GM21423 (cell line): ENCODE measurements around the gene AKR7A2.
"Not testable (repeated sequence)": the region's sequence is repeated elsewhere in the genome, so short reads cannot be mapped to it uniquely, and the experiment has no call there.

Source experiments
- ATAC-seq: cut with Tn5 transposase; IDR thresholded peaks from one replicate; pipeline ENCODE4 v1.9.1; 2021; ENCODE audit warnings: mild to moderate bottlenecking, moderate library complexity; ENCODE audit not compliant: unreplicated experiment

Gene AKR7A2

DNA sequence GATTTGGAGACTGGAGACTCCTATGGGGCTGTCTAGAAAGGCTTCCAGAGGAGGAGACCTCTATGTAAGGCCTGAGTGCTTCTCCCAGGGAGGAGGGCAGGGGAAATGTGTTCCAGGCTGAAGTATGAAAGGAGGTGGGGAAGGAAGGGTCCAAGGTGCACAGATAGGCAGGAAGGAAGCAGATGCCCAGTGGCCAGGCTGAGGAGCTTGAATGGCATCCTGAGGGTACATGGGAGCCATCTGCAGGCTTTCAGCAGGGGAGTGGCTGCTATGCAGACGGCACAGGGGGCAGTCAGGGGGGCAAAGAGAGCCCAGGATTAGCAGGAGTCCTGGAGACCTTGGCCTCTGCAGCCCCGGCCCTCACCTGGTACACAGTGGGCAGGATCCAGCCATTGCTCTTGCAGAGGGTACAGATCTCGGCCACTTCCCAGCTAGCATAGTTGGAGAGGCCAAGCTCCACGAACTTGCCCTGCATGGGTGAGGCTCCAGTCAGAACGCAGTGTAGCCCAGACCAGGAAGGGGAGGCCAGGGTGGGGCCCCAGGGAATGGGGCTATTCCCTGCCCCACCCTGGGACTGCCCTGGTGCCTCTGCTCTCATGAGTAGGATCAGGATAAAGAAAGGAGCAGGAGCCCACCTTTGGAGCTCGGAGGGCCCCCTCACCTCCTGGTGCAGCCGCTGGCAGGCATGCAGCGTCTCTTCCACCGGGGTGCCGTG is 4.0 kb downstream of the AKR7A2 start:
- no peak for ATAC-seq

DNA sequence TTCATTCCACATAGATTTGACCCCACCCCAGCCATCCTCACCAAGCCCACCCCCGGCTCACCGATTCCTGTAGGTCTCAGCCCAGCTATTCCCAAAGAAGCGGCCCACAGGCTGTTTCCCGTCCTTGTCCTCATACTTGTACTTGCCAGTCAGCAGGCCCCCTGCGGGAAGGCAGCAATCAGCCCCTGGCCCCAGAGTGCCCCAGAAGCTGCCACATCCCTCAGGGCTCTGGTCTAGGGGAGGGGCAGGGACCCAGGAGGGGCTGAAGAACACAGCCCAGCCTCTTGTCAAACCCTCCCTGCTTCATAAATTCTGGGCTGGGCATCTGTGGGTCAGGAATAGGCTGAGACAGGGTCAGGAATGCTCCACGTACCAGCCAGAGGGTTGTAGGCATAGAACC is 5.0 kb downstream of the AKR7A2 start:
- ATAC-seq, result no peak

DNA sequence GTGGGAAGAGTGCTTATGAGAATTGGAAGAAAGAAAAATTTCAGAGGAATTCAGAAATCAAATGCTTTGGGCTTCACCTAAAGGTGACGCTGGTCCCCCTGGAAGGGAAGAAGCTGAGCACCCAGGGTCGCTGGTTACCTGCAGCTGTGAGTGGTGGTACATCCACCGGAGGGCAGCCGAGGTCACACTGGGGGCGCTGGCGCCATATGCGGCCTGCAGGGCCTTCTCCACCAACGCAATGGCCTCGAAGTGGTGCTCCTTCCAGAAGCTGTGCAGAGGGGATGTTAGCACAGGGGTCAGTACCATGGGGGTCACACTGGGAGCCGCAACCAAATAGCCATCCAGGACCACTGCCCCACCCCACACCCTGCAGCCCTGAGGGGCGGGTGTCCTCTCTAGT is 6.1 kb downstream of the AKR7A2 start:
- ATAC-seq, result no peak

DNA sequence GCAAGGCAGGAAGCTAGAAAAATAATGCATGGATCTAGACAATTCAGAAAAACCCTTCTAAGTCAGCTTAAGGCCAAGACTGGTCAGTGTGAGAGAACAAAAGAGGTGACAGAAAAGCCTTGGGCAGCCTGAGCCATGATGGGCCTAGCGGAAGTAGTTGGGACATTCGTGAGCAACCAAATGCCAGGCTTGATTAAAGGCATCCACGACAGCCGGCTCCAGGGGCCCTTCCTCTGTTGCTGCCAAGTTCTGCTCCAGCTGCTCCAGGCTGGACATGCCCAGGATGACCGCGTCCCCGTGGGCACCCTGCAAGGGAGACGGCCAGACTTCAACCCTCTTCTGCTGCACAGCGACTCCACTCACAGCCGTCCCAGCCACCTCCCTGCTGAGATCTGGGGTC is 7.9 kb downstream of the AKR7A2 start:
- not testable (repeated sequence) for ATAC-seq

DNA sequence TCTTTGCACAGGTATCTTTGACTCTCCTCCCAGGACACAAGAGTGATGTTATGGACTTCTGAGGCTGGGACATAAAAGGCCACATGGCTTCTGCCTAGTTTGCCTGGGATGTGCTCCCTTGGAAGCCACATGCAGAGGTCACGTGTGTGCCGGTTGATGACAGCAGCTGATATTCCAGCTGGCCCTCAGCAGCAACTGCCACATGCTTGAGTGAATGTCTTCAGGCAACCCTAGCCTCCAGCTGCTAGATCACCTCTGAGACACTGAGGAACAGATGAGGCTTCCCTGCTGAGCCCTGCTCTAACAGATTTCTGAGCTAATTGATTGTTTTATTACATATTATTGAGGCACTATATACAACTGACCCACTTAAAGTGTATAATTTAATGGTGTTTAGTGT is 11.7 kb downstream of the AKR7A2 start:
- no peak for ATAC-seq

DNA sequence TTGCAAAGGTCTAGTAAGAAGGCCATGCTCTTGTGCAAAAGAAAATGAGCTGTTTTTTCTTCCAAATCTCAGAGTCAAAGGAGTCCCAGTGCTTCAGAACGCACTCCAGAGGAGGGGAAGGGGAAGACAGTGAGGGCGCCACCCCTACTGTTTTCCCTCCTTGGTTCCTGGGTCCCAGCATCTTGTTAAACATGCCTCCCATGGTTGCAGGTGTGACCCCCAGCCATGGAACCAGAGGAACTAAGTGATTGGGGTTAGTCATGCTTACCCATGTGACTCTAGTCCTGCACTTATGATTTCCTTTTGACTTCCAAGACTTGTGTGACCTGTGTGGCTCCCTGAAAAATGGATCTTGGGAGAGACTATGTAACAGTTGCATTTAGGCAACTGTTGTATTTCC is 17.3 kb downstream of the AKR7A2 start:
- no peak for ATAC-seq

DNA sequence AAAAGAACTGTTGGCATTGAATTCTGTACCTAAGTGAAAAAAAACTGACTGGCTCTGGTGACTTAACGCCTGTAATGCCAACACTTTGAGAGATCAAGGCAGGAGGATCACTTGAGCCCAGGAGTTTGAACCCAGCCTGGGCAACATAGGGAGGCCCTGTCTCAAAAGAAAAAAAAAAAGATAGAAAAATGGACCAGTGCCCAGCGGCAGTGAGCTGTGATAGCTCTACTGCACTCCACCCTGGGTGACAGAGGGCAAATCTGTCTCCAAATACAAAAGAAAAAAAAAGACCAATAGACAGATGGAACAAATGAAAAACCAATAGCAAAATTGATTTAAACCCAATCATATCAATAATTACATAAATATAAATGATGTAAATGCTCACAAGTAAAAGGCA is 22.7 kb downstream of the AKR7A2 start:
- ATAC-seq, result no peak

DNA sequence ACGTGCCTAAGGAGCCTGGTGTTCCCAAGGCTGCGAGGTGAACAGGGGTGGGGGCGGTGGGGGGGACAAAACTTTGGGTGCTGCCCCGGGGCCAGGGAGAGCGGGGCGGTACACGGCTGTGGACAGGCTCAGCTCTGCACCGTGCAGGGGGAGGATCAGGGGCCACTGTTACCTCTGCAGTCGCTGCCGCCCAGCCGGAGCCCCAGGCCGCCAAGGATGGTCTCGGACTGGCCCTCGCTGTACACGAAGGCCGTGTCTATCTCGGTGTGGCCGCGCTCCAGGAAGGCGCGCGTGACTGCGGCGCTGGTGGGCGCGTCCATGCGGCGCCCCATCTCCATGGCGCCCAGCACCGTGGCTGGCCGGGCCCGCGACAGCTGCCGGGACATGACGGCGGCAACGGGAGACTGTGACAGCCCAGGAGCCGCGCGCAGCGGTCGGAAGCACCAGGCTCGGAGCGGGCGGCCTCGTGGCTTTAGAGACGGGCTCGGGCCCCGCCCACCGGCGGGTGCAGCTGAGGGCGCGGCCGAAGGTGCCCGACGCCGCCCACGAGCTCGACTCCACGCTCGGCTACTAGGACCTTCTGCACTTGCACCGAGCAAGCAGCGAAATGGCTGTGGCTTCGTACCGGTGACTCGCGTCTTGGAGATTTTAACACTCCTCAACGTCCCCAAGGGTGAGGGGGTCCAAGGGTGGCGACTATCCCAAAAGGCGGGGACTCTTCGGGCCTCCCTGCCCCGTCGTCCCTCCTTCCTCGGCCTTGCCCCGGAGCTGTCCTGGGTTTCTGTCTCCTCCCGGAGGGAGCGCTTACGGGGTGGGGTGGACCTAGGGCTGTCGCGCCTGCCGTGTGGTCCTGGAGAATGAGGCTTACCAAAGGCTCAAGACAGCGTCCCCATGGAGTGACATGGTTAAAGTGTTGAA is 23.4 kb downstream of the AKR7A2 start, which contains the start of gene AKR7A3:
AKR7A3 (minus strand) TSS at position 447 of the 918 bp plus-strand sequence; CDS start at position 386, 61 bp downstream.
- ATAC-seq, result not testable (repeated sequence)

DNA sequence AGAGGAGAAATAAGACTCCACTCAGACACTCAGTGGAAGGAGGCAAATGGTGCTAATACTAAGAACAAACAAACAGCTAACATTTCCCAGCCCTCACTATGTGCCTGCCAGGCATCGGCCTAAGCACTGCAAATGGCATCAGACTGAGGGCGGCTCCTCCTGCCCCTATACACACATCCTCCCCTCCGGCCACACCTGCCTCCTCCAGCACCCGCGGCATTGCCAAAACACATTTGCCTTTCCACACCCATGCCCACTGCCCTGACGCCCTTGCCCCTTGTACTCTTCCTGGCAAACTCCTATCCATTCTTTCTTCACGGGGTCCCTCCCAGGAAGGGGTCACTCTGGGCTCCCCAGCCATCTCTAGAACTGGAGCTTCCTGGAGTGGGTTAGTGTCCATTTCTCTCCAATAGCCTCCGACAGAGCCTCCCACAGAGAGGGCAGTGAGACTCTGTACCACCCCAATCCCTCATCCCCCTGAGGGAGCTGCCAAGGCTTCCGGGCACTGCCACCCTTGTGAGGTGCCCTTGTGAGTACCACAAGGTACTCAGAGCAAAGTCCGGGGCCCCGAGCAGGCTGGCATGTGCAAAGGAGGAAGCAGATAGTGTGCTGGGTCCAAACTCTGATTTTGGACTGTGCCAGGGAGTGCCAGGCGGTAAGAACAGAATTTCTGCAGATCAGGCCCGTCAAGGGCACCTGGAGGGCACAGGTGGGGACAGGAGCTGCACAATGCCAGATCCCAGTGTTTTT is 24.3 kb downstream of the AKR7A2 start:
- no peak for ATAC-seq

DNA sequence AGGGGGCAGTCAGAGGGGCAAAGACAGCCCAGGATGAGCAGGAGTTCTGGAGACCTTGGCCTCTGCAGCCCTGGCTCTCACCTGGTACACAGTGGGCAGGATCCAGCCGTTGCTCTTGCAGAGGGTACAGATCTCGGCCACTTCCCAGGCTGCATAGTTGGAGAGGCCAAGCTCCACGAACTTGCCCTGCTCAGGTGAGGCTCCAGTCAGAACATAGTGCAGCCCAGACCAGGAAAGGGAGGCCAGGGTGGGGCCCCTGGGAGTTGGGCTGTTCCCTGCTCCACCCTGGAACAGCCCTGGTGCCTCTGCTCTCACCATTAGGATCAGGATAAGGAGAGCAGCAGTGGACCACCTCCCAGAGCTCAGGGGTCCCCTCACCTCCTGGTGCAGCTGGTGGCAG is 26.1 kb downstream of the AKR7A2 start:
- ATAC-seq, result not testable (repeated sequence)

DNA sequence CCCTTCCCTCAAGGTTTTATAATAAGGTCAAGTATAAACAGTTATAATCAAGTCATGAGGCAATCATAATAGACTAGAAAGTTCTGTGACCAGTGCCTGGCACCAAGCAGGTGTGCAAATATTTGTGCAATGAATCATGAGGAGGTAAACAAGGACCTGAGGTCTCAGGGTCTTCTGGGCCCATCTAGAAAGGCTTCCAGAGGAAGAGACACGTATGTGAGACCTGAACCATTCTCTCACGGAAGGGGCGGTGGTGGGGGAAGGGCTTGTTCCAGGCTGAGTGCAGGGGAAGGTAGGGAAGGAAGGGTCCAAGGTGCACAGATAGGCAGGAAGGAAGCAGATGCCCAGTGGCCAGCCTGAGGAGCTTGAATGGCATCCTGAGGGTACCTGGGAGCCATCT is 26.6 kb downstream of the AKR7A2 start:
- ATAC-seq, result not testable (repeated sequence)

DNA sequence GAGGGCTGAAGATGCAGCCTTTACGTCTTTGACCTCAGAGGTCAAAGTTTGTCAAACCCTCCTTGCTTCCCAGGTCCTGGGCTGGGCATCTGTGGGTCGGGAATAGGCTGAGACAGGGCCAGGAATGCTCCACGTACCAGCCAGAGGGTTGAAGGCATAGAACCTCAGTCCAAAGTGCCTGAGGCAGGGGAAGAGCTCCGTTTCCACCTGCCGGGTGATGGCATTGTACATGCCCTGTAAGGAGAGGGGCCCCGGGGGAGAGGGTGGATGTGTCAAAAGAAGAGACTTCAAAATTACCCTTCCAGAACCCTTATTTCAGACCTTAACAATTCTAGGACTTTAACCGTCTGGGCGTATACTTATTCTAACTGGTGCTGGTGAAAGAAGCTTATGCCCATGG is 27.1 kb downstream of the AKR7A2 start:
- ATAC-seq, result no peak

DNA sequence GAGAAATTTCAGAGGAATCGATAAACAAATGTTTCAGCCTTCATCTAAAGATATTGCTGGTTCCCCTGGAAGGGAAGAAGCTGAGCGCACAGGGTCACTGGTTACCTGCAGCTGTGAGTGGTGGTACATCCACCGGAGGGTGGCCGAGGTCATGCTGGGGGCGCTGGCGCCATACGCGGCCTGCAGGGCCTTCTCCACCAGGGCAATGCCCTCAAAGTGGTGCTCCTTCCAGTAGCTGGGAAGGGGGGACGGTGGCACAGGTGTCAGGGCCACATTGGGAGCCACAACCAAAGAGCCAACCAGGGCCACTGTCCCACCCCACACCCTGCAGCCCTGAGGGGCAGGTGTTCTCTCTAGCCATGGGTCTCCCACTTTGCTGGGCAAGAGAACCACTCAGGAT is 28.1 kb downstream of the AKR7A2 start:
- ATAC-seq, result no peak

DNA sequence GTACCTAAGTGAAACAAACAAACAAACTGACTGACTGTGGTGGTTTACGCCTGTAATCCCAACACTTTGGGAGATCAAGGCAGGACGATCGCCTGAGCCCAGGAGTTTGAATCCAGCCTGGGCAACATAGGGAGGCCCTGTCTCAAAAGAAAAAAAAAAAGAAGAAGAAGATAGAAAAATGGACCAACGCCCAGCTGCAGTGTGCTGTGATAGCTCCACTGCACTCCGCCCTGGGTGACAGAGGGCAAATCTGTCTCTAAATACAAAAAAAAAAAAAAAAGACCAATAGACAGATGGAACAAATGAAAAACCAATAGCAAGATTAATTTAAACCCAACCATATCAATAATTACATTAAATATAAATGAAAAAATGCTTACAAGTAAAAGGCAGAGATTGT is 37.3 kb downstream of the AKR7A2 start:
- no peak for ATAC-seq

DNA sequence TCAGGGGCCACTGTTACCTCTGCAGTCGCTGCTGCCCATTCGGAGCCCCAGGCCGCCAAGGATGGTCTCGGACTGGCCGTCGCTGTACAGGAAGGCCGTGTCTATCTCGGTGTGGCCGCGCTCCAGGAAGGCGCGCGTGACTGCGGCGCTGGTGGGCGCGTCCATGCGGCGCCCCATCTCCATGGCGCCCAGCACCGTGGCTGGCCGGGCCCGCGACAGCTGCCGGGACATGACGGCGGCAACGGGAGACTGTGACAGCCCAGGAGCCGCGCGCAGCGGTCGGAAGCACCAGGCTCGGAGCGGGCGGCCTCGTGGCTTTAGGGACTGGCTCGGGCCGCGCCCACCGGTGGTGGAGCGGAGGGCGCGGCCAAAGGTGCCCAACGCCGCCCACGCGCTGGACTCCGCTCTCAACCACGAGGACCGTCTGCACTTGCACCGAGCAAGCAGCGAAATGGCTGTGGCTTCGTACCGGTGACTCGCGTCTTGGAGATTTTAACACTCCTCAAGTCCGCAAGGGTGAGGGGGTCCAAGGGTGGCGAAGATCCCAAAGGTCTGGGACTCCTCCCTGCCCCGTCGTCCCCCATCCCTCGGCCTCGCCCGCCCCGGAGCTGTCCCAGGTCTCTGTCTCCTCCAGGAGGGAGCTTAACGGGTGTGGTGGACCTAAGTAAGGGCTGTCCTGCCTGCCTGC is 38.0 kb downstream of the AKR7A2 start:
- ATAC-seq, result not testable (repeated sequence)

DNA sequence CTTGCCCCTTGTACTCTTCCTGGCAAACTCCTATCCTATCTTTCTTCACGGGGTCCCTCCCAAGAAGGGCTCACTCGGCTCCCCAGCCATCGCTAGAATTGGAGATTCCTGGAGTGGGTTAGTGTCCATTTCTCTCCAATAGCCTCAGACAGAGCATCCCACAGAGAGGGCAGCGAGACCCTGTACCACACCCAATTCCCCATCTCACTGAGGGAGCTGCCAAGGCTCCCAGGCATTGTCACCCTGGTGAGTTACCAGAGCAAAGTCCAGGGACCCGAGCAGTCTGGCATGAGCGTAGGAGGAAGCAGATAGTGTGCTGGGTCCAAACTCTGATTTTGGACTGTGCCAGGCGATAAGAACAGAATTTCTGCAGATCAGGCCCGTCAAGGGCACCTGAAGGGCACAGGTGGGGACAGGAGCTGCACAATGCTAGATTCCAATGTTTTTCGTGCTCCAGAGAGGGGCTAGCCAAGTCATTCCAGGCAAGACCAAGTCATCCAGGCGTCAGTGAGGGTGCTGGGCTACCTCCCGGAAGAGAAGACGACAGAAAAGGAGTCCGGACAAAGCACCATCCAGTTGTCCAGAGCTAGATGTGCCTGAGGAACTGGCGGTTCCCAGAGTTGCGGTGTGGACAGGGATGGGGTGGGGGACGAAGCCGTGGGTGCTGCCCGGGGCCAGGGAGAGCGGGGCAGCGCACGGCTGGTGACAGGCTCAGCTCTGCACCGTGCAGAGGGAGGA is 38.7 kb downstream of the AKR7A2 start:
- no peak for ATAC-seq

DNA sequence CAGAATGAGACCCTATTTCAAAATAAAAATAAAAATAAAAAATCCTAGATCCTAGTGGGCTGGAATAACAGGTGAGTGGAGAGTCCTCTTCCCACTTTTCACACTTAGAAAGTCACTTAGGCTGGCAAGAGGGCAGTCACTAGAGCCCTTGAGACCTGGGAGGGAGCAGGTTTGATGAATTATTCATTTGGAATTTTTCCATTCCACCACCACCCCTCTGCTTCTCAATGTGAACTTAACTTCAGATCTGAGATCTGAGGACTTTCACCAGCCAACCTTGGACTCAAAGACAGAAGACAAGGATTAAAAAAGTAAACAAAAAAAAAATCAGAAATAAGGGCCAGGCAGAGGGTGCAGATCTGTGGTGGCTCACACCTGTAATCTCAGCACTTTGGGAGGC is 39.9 kb downstream of the AKR7A2 start:
- ATAC-seq, result no peak

DNA sequence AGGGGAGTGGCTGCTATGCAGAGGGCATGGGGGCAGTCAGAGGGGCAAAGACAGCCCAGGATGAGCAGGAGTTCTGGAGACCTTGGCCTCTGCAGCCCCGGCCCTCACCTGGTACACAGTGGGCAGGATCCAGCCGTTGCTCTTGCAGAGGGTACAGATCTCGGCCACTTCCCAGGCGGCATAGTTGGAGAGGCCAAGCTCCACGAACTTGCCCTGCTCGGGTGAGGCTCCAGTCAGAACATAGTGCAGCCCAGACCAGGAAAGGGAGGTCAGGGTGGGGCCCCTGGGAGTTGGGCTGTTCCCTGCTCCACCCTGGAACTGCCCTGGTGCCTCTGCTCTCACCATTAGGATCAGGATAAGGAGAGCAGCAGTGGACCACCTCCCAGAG is 41.6 kb downstream of the AKR7A2 start:
- not testable (repeated sequence) for ATAC-seq

DNA sequence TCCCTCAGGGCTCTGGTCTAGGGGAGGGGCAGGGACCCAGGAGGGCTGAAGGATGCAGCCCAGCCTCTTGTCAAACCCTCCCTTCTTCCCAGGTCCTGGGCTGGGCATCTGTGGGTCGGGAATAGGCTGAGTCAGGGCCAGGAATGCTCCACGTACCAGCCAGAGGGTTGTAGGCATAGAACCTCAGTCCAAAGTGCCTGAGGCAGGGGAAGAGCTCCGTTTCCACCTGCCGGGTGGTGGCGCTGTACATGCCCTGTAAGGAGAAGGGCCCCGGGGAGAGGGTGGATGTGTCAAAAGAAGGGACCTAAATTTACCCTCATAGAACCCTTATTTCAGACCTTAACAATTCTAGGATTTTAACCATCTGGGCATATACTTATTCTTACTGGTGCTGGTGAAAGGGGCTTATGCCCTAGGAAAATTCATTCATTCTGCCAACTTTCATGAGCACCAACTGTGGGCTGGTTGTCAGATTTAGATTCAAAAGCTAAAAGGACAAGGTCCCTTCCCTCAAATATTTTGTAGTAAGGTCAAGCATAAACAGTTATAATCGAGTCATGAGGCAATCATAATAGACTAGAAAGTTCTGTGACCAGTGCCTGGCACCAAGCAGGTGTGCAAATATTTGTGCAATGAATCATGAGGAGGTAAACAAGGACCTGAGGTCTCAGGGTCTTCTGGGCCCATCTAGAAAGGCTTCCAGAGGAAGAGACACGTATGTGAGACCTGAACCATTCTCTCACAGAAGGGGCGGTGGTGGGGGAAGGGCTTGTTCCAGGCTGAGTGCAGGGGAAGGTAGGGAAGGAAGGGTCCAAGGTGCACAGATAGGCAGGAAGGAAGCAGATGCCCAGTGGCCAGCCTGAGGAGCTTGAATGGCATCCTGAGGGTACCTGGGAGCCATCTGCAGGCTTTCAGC is 42.3 kb downstream of the AKR7A2 start:
- ATAC-seq, result not testable (repeated sequence)
